ENCODE results near the gene PTRH1. TPM values are rescaled to one million over a fixed set of nuclear protein-coding genes. Genes with fewer than 3 reads are reported as not detected.

The PTRH1 gene
- total and polyA plus RNA-seq, 2 of the 4 experiments (the other 2 are of a cell fraction) = 5.4 to 14.8 TPM

DNA sequence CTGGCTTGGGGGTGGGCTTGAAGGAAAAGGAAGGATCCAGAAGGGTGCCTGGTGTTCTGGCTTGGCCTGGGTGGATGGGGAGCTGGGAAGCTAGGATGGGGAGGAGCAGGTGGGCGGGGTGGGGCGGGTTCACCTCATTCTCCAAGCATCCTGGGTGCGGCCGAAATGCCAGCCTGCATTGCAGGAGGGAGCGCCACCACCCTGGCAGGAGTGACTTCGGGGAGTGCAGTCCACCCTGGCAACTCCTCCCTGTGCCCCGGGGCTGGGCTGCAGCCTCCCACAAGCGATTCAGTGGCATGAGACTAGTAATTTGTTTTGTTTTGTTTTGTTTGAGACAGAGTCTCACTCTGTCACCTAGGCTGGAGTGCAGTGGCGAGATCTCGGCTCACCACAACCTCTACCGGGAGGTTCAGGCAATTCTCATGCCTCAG lies 5.9 kb upstream of the PTRH1 start:
- H3K27me3 ChIP-seq (ENCODE audit: control insufficient read depth, insufficient read depth, low read length) = peaks cover 4% of the 10 kb centered on the region; the same call in 1 of the 2 replicates
- in situ Hi-C loops (cut with MboI; ENCODE audit: low sequenced_read_pairs) = no loop called here
- no CpG with 5 or more reads among the region's 11 CpGs for WGBS, 2 experiments (ENCODE audit: extremely low coverage in 2 of 2, insufficient read length in 1 of 2)

More for the DNA sequence above, 5.9 kb upstream of the PTRH1 start:
- ATAC-seq (ENCODE audit: low read depth) (no peak), DNase-seq (no peak)
- Histone ChIP-seq H3K18ac (ENCODE audit: low read depth, low read length) (no peak overlapping the region), H3K56ac (ENCODE audit: extremely low read depth, insufficient read depth, low read length) (no peak overlapping the region), H4K91ac (ENCODE audit: insufficient read depth, low read depth, low read length) (no peak overlapping the region), H3K14ac (replicated peaks; ENCODE audit: low read depth, low read length) (no peak overlapping the region), H3K4me3 (ENCODE audit: insufficient read depth, low read depth, low read length) (no peak overlapping the region), H2AK5ac (ENCODE audit: low read depth, low read length) (no peak overlapping the region), H4K8ac (ENCODE audit: low read depth in 2 of 2, low read length in 2 of 2) (no peak overlapping the region), H2AFZ (replicated peaks; ENCODE audit: low read length, poor library complexity) (peak overlapping the region; percentile 61), H2BK120ac (ENCODE audit: low read depth, low read length) (no peak overlapping the region), H3K9ac (ENCODE audit: low read depth, low read length) (no peak overlapping the region), H4K20me1 (ENCODE audit: insufficient read depth, low read length) (no peaks in the 10 kb centered on the region), H3K79me1 (ENCODE audit: low read depth in 1 of 2, low read length in 2 of 2) (no peaks in the 10 kb centered on the region), H3K27ac (ENCODE audit: insufficient read depth, low read length) (no peak overlapping the region), H3K36me3 (ENCODE audit: control insufficient read depth, insufficient read depth, low read length) (no peaks in the 10 kb centered on the region), H3K4me1 (ENCODE audit: control insufficient read depth, insufficient read depth, low read length) (0 out of 2 replicates have a peak, but pooled peaks cover 1% of the 10 kb centered on the region), H3K23ac (ENCODE audit: low read depth, low read length) (no peak overlapping the region), H3K9me3 (ENCODE audit: control insufficient read depth, insufficient read depth, low read length) (no peaks in the 10 kb centered on the region), H2BK20ac (ENCODE audit: low read depth, low read length) (no peak overlapping the region), H2BK15ac (ENCODE audit: low read depth, low read length) (no peak overlapping the region), H3K4me2 (ENCODE audit: low read depth, low read length) (no peak overlapping the region), H2AK9ac (replicated peaks; ENCODE audit: low read depth, low read length, poor library complexity) (peak overlapping the region; percentile 28), H2BK5ac (ENCODE audit: low read depth, low read length, poor library complexity, severe bottlenecking) (no peak overlapping the region), H3K9me1 (ENCODE audit: insufficient read depth, low read length) (no peaks in the 10 kb centered on the region; the same call in 1 of the 2 replicates), H3K4ac (ENCODE audit: low read depth, low read length) (no peak overlapping the region), H4K5ac (ENCODE audit: low read depth, low read length) (no peak overlapping the region)
- POLR2A ChIA-PET (ENCODE audit: unreplicated experiment) = no interaction called here
- CTCF ChIA-PET = interaction anchor here (0.6 to 0.8 kb wide), 2 partner anchors 13 to 106 kb away, joined by 3 to 4 read pairs; partner anchors contain the start of gene TOR2A
- intact Hi-C loops (cut with micrococcal nuclease) (no loop called here), dilution Hi-C loops (cut with HindIII; ENCODE audit: low sequenced_read_pairs, unreplicated experiment) (no loop called here)
- TF ChIP-seq POLR2A (IDR thresholded peaks at IDR 0.05; ENCODE audit: low read depth, low read length) (no peak), CHD1 (IDR thresholded peaks at IDR 0.05; ENCODE audit: low read depth, low read length) (no peak), SMC3 (IDR thresholded peaks at IDR 0.05; ENCODE audit: low read depth, low read length) (no peak), BHLHE40 (IDR thresholded peaks at IDR 0.05; ENCODE audit: low read depth, low read length) (no peak), MAZ (IDR thresholded peaks at IDR 0.05; ENCODE audit: borderline replicate concordance, low read depth, low read length) (no peak), MXI1 (IDR thresholded peaks at IDR 0.05; ENCODE audit: borderline replicate concordance, low read depth, low read length) (no peak), RCOR1 (IDR thresholded peaks at IDR 0.05; ENCODE audit: insufficient replicate concordance, low read length) (no peak), MAFK (IDR thresholded peaks at IDR 0.05; ENCODE audit: low read depth, low read length) (no peak), RFX5 (IDR thresholded peaks at IDR 0.05; ENCODE audit: low read depth, low read length) (no peak)
- TF ChIP-seq, protein P1, sequence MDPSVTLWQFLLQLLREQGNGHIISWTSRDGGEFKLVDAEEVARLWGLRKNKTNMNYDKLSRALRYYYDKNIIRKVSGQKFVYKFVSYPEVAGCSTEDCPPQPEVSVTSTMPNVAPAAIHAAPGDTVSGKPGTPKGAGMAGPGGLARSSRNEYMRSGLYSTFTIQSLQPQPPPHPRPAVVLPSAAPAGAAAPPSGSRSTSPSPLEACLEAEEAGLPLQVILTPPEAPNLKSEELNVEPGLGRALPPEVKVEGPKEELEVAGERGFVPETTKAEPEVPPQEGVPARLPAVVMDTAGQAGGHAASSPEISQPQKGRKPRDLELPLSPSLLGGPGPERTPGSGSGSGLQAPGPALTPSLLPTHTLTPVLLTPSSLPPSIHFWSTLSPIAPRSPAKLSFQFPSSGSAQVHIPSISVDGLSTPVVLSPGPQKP (IDR thresholded peaks at IDR 0.05; ENCODE audit: borderline replicate concordance, low read depth, low read length) = no peak
- no TSS peak for BruUV-seq (replicated peaks)

All from IMR-90 (cell line).